H4 (cell line): ENCODE results near the gene SYT7. TPM values are rescaled to one million over a fixed set of nuclear protein-coding genes. Genes with fewer than 3 reads are reported as not detected.
"Not testable (repeated sequence)": the region's sequence is repeated elsewhere in the genome, so short reads cannot be mapped to it uniquely, and the experiment has no call there.

Experiments used
- DNase-seq: peaks from one replicate; pipeline ENCODE4 v3.0.0-alpha.2; 2015; ENCODE audit warnings: low spot score
- total RNA-seq: library from RNA; depleted of rRNA; stranded (reverse); fragments of >200 nt; shearing (Covaris generic); gene quantifications from 2 replicates; pipeline ENCODE4 v1.2.3, GENCODE V29; 2014

The SYT7 gene
- total RNA-seq, 1 experiment from 2014 or later: 1.9 TPM

- no peak for DNase-seq
Measured at GRCh38 chr11:61497473-61497872, 83.4 kb downstream of the SYT7 start.

- DNase-seq: no peak
Measured at GRCh38 chr11:61496602-61497400, 84.1 kb downstream of the SYT7 start.

- DNase-seq: no peak
Measured at GRCh38 chr11:61495801-61496601, 84.9 kb downstream of the SYT7 start.

- DNase-seq: peak; percentile 40
Measured at GRCh38 chr11:61494381-61494961, 86.4 kb downstream of the SYT7 start.

GRCh38 chr11:61491736-61492395 is 89.0 kb downstream of the SYT7 start:
- DNase-seq: no peak

GRCh38 chr11:61489833-61490721 is 90.8 kb downstream of the SYT7 start:
- DNase-seq: peak; percentile 68

- DNase-seq: no peak
Measured at GRCh38 chr11:61488651-61489291, 92.1 kb downstream of the SYT7 start.

- no peak for DNase-seq
Measured at GRCh38 chr11:61487342-61488025, 93.4 kb downstream of the SYT7 start.

GRCh38 chr11:61486779-61487178 is 94.1 kb downstream of the SYT7 start:
- DNase-seq: peak; percentile 40

- no peak for DNase-seq
Measured at GRCh38 chr11:61486011-61486620, 94.8 kb downstream of the SYT7 start.

GRCh38 chr11:61485080-61485479 is 95.8 kb downstream of the SYT7 start:
- no peak for DNase-seq

- no peak for DNase-seq
Measured at GRCh38 chr11:61484541-61484940, 96.3 kb downstream of the SYT7 start.

- no peak for DNase-seq
Measured at GRCh38 chr11:61482513-61482912, 98.4 kb downstream of the SYT7 start.

GRCh38 chr11:61481806-61482205 is 99.1 kb downstream of the SYT7 start:
- DNase-seq: no peak

GRCh38 chr11:61480994-61481335 is 99.9 kb downstream of the SYT7 start:
- DNase-seq: peak; percentile 49

GRCh38 chr11:61480261-61480993 is 100.4 kb downstream of the SYT7 start:
- DNase-seq: no peak

GRCh38 chr11:61479360-61480058 is 101.4 kb downstream of the SYT7 start:
- DNase-seq: not testable (repeated sequence)

- DNase-seq: no peak
Measured at GRCh38 chr11:61477727-61478148, 103.1 kb downstream of the SYT7 start.
